Activated CD8-positive, alpha-beta memory T cell treated with anti-CD3 and anti-CD28 coated beads, Interleukin-2, amount 50 U/mL, for 1 hour (primary cell): ENCODE data around the gene SUSD3.
A peak's percentile ranks its signal among the peaks of the same experiment; 100 is the strongest.

Source experiments
- DNase-seq: peaks from one replicate; pipeline ENCODE4 v3.0.0-alpha.2; 2020; ENCODE audit errors: extremely low read depth

Gene SUSD3

DNA sequence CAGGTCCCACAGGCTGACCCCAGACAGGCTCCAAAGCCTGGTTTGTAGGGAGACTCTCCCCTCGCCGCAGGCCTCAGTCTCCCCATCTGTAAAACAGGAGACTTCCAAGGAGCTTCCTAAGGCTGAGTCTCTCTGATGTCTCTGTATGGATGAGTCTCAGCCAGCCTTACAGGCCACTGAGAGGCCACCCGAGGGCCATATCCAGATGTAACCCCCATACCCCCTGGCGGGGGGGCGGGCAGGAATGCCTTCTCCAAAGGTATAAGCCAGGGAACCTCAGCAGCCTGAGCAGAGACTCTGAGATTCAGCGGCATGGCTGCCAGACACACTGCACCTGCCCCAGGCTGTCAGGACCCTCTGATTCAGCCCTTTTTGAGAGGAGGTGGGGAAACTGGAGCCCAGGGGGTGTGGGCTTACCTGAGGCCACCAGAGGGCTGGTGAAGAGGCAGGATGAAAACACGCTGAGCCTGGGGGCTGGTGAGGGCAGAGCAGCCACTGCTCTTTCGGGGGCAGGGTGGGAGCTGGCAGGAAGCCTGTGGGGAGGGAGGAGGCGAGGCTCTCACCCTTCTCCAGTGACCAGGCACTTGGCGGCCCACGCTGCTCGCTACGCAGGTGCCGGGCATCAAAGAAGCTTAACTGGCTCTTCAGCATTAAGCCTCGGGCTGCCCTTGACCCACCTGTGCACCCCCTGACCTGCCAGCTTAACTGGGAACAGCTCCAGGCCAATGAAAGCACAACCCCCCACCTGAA is 5.5 kb upstream of the SUSD3 start:
- no peak for DNase-seq

DNA sequence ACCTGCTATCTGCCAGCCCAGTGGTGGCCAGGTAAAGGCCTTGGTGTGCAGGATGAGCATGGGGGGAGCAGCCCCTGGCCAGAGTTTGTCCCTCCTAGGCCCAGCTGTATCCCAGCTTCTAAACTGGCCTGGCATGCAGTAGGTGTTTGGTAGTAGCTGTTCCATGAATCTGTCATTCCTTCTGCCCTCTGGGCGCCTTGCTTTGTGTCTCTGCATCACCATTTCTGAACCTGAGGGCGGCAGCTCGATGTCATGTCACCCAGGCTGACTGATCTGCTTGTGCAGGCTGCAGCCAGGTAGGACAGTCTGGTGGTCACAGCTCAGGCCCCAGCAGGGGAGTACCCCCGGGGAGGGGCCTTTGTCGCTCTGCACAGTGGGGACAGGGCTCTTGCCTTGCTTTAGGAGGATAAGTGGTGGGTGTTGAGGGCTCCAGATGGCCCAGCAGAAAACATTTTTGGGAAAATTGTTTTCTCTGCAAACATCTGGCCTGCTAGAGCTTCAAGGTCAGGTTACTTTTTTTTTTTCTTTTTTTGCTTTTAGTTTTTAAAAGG is 4.6 kb upstream of the SUSD3 start:
- no peak for DNase-seq

DNA sequence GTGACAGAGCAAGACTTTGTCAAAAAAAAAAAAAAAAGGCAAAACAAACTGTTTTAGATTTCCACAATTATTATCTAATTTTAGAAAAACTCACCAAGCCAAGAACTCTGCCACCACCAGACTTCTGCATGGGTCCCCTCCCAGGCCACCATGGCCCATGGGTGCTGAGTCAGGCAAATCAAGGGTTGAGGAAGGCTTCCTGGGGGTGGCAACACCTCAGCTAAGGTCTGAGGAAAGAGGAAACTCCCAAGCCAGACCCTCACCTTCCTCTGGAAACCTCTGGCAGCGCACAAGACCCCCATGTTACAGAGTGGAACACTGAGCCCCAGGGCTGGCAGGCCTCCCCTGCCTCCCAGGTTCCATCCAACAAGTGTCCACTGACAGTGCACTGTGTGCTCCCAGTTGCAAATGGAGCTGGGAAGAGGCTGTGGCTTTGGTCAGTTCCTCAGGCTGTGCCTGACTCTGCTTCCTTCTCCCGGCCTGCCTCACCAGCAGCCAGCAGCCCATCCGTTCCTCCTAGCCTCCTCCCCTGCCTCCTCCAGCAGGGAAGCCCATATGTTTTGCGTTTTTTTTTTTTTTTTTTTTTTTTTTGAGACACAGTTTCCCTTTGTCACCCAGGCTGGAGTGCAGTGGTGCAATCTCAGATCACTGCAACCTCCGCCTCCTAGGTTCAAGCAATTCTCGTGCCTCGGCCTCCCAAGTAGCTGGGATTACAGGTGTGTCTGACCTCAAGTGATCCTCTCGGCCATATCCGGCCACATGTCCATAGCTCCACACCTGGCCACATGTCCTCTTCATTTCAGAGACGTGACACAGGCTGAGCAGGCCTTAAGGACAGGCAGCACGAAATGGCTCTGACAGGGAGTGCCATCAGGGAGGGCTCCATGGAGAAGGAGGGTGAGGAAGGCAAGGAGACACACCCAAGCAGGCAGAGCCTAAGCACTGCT is 3.5 kb upstream of the SUSD3 start:
- DNase-seq: no peak

DNA sequence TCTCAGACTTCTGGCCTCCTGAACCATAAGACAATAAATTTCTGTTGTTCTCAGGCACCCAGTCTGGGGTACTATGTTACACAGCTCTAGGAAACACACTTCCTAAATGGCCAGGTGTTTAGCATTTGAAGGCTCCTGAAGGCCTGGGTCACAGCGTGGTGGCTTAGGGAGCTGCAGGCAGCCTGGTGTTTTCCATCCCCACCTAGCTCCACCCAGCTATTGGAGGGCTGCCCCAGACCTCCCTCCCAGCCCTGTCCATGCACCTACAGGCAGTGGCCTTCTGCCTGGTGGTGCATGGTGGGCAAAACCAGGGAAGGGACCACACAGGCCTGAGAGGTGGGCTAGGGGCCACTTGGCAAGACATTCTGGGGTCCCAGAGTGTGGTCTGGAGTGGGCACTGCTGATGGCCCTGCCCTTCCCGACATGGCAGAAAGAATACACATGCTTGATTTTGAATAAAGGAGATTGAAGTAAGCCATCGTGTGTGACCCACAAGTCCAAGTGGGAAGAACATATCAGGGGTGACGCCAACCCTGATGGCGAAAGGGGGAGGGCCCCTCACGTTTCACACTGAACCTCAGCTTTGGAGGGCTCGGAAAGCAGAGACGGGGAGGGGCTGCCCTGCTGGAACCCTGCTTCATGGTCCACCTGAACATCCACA is 1.3 kb upstream of the SUSD3 start:
- no peak for DNase-seq

DNA sequence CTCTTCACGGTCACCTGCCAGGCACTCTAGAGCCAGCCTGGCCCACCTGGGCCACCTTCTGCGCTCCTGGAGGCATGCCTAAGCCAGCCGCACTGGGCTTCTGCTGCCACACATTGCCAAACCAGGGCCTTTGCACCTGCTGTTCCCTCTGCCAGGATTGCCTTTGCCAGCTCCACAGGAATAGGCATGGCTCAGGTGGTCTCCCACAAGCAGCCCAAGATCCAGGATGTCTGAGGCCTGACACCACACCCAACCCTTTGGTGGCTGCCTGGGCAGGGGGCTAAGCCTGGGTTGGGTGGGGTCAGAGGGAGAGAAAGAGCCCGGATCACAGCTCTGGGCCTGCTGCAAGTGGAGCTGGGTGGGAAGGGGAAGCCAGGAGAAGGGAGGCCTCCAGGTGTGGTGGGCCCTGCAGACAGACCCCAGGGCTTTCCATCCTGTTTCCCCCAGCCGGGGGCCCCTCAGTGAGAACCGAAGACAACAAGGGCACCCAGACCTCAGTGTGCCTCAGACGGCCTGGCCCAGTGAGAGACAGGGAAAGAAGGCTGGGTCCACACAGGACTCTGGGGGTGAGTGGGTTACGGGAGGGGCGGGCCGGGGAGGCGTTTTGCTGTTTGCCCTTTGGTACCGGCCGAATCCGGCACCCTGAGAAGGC is 672 bp upstream of the SUSD3 start:
- no peak for DNase-seq

DNA sequence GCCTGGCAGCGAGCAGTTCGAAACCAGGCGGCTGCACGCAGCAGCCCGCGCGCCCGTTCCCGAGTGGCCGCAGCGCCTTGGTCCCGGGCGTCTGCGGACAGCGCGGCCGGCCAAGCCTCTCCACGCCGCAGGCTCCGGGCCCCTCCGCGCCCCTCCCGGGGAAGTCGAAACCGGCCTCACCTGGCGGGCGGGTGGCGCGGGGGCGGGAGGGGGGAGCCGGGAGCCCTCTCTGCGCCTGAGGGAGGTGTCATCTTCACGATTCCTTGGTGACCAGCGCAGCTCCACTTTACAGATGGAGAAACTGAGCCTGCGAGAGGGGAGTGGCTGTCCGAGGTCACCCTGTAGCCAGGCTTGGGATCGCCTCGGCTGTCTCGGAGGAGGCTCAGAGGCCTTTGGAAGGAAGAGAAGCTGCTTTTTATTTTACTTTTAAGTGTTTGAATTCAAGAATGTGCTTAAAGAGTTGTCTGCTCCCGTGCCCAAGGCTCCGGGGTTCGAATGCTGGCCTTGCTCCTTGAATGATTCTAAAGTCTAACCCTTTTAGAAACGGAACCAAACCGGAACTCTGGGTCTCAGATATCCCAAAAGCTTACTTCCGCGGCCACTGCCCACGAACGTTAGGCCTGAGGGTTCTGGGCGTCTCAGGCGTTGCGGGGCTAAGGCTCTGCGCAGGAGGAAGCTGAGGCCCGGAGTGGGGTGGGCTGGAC is 662 bp downstream of the SUSD3 start:
- no peak for DNase-seq

DNA sequence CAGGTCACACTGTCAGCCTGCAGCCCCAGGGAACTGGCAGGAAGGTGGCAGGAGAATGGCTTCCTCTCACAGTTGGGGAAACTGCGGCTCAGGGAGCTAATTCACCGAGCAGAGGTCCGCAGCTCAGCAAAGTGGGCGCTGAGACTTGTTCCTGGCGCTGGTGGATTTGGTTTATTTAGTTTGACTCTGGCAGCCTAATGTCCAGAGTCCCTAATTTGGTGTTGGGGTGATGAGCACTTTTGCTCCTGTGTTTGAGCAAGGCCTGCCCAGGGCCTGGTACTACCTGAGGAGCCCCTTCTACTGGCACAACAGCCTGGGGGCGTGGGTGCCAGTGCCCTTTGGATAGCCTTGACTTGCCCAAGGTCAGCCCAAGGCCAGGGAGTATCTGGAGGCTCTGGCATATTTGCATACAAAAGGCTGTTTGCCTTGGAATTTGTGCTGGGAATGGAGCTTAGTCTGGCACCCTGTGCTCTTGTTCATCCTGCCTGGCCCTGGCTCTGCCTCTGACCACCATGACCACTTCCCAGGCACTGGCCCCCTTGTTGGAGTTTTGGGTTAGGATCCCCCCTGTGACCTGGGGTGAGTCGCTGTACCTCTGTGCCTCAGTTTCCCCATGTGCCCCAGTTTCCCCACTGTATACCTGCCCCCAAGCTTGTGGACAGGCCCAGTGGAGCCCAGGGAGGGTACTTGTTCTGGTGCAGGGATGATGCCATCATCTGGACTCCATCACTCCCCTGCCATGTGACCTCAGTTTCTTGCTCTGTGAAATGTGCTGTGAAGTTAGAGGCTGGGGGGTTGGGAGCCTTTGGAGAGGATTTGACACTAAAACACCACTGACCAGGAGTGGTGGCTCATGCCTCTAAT is 1.4 kb downstream of the SUSD3 start:
- no peak for DNase-seq

DNA sequence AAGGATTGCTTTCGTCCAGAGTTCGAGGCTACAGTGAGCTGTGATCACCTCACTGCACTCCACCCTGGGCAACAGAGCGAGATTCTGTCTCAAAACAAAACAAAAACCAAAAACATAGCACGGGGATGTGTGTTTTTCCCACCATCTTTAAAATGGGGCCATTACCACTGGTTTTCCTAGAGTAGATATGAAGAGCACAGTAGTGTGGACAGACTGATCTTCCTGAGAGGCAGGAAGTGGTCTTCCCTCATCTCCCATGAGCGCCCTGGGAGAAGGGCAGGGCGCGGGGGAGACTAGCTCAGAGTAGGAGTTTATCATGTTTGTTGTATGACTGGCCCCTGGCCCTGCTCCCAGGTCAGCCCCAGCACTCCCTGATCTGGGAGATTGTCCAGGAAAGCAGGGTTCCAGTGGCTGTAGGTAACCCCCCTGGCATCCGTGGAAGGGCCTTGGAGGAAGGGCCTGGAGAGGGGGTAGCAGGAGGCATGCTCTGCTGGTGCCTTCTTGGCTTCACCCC is 2.3 kb downstream of the SUSD3 start:
- DNase-seq: no peak

DNA sequence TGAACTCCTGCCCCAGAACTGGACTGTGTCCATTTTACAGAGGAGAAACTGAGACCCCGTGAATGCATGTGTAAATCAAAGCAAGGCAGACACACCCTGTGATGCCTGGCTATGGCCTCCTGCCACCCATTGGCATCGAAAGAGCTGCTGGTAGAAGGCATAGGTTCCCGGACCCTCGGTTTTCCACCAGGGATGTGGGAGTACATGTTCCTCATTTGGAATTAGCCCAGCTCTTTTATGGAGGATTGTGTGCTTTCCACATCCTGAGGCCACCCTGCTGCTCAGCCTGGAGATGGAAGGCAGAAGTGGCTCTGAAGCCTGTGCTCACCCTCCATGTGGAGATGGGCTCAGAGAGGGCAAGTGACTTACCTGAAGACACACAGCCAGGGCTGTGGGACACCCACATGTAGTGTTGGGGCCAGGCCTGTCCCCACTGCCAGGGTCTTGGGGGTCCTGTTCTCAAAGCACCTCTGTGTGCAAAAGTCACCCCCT is 2.8 kb downstream of the SUSD3 start:
- DNase-seq: no peak

DNA sequence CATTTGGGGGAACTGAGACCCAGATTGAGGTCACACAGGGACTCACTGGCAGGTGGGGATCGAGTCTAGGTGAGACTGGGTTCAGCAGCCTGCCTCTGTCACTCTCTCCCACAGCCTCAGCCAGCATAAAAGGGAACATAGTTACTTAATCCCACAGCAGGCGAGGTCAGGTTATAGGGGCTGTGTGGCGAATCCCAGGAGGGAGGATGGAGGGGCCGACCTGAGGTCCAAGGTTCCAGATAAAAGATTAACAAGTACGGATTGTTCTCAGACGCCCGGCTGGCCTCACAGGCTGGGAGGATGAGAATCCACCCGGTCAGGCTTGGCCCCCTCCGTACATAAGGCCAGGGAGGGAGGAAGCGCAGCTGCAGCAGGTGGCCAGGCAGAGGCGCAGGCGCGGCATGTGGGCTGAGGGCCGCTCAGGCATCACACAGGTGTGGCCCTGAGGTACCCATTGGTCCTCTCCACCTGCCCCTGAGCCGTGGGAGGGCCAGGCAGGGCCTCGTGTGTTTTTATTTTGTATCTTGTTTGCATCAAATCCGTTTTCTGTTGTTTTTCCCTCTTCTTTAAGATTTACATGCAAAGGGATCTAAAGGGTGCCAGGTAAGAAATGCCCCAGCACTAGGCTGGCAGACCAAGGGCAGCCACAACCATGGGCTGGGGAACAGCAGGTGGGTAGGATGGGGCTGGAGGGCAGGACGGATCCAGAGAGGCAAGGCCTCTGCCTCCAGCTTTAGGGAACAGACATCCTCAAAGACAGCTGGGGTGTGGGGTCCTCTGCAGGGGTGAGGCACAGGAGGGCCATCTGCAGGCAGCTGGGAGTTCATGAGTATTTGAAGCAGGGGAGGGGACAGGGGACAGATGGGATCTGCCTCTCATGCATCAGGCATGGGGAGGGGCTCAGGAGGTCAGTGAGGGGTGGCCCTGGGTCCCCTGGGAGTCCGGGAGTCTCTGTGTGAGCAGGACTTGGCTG is 3.6 kb downstream of the SUSD3 start:
- no peak for DNase-seq

DNA sequence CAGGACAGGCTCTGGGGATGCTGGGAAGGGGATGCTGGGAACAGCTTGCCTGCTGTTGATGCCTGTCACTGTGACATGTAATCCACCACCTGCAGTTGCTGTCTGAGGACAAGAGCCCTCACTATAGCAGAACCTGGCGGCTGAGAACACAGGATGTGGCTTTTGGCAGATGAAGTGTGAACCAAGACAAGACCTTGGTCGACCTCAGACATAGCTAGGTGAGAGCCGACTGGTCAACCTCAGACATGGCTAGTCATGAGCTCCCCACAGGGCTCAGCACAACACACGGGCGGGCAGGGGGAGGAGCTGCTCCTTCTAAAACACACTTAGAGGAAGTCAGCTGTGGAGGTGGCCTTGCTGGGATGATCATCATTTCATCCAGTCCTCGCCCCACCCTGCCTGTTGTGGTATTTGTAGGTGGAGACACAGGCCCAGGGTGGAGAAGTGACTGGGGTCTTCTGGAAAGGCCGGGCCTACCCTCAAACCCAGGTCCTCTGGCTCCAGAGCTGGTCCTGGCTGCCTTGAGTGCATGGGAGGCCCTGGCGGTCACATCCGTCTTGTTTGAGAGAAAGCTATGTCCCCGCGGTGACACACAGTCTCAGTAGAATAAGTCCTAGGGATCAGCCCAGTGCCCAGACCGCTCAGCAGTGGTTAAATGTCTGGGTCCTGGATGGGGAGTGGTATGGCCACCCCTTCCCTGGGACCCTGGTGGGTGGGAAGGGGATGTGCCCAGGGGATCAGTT is 6.1 kb downstream of the SUSD3 start:
- peak; percentile 79 for DNase-seq

DNA sequence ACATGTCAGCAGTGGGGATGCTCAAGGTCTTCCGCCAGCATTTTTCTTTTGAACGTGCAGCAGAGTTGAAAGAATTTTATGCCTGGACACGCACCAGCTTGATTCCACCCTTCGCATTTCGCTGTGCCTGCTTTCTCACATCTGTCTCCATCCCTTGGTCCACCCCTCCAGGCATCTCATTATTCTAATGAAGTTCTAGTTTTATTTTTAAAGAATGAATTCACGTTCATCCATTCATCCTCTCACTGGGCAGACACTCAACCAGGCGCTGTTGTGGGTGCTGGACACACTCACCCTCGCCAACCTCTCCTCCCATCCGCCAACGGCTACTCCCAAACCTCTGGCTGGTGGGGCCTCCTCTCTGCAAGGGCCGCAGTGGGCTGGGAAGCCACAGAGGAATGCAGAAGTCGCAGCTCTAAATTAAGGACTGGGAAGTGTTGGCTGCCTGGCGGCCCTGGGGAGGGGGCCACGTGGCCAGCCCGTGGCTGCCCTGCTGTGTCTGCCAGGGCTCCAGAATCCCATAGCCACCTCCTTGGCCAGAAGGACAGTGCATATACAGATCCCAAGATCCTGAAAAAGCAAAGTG is 6.7 kb downstream of the SUSD3 start:
- DNase-seq: no peak

DNA sequence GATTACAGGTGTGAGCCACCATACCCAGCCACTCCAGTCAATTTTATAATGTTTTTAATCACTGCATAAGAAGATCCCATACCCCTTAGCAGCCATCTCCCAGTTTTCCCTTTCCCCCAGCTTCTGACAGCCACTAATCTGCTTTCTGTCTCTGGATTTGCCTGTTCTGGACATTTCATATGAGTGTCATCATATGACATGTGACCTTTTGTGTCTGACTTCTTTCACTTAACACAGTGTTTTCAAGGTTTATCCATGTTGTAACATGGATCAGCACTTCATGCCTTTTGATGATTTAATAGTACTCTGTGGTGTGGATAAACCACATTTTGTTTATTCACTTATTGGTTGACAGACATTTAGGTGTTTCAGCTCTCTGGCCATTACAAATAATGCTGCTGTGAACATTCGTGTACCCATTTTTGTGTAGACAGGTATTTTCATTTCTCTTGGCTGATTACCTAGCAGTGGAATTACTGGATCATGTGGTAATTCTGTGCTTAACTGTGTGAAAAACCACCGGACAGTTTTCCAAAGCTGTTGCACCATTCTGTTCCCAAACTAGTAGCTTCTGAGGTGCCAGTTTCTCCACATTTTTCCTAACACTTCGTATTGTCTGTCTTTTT is 8.6 kb downstream of the SUSD3 start:
- no peak for DNase-seq

DNA sequence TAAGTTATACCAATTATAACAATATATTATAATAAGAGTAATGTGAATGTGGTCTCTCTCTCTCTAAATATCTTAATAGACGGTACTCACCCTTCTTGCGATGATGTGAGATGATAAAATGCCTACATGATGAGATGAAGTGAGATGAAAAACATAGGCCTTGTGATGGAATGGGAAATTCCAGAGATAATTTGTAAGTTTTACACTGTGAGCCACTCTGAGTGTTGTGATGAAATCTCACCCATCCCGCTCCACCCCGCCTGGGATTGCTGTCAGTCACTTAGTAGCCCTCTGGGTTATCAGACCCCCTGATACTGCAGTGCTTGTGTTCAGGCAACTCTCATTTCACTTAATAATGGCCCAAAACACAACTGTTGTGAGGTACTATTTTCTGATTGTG is 10.5 kb downstream of the SUSD3 start:
- no peak for DNase-seq

DNA sequence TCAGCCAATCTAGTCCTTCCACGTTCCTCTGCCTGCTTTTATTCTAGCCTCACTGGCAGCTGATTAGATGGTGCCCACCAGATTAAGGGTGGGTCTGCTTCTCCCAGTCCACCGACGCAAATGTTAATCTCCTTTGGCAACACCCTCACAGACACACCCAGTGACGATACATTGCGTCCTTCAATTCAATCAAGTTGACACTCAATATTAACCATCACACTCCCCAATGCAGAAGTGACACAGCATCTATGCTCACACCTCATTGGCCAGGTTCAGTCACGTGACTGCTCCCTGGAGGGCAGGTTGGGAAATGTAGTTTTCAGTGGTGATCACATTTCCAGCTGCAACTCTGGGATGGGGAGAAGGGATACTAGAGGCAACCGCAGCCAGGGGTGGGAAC is 13.0 kb downstream of the SUSD3 start:
- no peak for DNase-seq

DNA sequence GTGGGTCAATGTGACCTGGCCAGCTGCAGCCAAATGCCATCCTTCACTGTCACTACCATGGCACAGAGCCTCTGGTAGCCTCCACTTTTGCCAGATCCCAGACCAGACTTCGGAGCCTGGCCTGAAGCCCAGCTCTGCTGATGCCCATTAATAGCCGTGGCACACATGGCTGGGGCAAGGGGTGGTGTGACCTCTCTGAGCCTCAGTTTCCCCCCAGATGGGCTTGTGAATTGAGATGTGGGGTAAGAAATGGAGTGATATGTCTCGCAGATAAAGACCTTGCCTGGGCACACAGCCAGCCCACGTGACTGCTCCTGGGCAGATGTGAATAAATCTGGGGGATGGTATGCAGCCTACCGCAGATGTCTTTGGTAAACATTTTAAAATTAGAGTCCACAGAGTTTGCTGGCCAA is 13.9 kb downstream of the SUSD3 start:
- DNase-seq: no peak
